ENCODE data around the gene HTT.

The HTT gene

DNA sequence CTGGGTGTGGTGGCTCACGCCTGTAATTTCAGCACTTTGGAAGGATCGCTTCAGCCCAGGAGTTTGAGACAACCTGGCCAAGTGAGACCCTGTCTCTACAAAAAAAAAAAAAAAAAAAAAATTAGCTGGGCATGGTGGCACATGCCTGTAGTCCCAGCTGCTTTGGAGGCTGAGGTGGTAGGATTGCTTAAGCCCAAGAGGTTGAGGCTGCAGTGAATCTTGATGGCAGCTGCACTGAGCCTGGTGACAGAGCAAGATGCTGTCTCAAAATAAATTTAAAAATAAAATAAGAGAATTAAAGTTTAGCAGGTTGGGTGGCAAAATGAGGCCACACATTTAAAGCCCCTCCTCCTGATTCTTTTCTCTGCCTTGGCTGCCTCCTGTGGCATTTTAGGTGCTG, 47.1 kb downstream of the HTT start:
- no peak overlapping the region for H2AFZ ChIP-seq
- TF ChIP-seq CTCF (IDR thresholded peaks at IDR 0.05): no peak
- H3K79me2 ChIP-seq: no peaks in the 10 kb centered on the region
- H3K9me3 ChIP-seq (ENCODE audit: control insufficient read depth, low read length): no peaks in the 10 kb centered on the region
- H3K27ac ChIP-seq: no peak overlapping the region
- H3K4me2 ChIP-seq (ENCODE audit: low read length): no peak overlapping the region
- H3K27me3 ChIP-seq (ENCODE audit: control insufficient read depth, insufficient read depth, low read length): no peaks in the 10 kb centered on the region
- no peaks in the 10 kb centered on the region for H3K36me3 ChIP-seq (ENCODE audit: control insufficient read depth, insufficient read depth, low read length)
- H3K4me1 ChIP-seq: no peaks in the 10 kb centered on the region
- no peak overlapping the region for H3K4me3 ChIP-seq (ENCODE audit: low read depth, low read length)
- no peak overlapping the region for H3K9ac ChIP-seq

DNA sequence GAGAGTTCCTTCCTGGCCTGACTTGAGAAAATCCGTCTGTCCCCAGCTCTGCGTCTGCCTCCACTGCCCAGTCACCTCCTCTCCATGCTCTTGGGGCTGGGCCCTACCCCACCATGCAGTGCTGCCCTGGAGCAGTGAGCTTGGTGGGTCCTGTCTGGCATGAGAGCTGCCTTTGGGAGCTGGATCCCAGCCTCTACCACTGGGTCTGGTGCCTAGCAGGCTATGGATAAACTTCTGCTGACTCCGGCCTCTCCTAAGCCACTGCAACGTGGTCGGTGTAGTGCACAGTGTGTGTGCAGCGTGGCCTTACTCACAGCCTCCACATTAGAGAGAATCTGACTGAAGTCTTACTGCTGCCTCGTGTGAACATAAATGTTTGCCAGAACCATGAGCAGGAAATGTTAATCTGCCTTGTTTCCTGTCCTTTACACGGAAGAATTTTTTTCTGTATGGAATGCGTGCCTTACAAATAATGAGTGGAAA, 47.6 kb downstream of the HTT start:
- H3K36me3 ChIP-seq (ENCODE audit: control insufficient read depth, insufficient read depth, low read length): no peaks in the 10 kb centered on the region
- no peak overlapping the region for H3K4me3 ChIP-seq (ENCODE audit: low read depth, low read length)
- no peaks in the 10 kb centered on the region for H3K9me3 ChIP-seq (ENCODE audit: control insufficient read depth, low read length)
- H3K27ac ChIP-seq: no peak overlapping the region
- H2AFZ ChIP-seq: no peak overlapping the region
- H3K4me1 ChIP-seq: no peaks in the 10 kb centered on the region
- no peak overlapping the region for H3K9ac ChIP-seq
- H3K27me3 ChIP-seq (ENCODE audit: control insufficient read depth, insufficient read depth, low read length): no peaks in the 10 kb centered on the region
- TF ChIP-seq CTCF (IDR thresholded peaks at IDR 0.05): no peak
- H3K4me2 ChIP-seq (ENCODE audit: low read length): no peak overlapping the region
- no peaks in the 10 kb centered on the region for H3K79me2 ChIP-seq

DNA sequence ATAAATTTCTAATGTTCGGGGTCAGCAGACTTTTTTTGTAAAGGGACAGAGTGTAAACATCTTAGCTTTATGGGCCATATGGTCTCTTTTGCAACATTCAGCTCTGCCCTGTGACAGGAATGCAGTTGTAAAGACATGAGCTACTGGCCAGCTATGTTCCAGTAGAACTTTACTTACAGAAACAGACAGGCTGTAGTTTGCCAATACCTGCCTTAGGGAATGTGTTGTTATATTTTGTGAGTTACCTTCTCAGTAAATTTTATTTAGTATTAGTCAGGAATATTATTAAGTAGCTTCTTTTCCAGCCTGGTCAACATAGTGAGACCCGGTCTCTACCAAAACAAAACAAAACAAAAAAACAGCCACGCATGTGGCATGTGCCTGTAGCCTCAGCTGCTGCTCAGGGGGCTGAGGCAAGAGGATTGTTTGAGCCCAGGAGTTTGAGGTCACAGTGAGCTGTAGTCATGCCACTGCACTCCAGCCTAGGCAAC, 48.7 kb downstream of the HTT start:
- H3K27ac ChIP-seq: no peak overlapping the region

DNA sequence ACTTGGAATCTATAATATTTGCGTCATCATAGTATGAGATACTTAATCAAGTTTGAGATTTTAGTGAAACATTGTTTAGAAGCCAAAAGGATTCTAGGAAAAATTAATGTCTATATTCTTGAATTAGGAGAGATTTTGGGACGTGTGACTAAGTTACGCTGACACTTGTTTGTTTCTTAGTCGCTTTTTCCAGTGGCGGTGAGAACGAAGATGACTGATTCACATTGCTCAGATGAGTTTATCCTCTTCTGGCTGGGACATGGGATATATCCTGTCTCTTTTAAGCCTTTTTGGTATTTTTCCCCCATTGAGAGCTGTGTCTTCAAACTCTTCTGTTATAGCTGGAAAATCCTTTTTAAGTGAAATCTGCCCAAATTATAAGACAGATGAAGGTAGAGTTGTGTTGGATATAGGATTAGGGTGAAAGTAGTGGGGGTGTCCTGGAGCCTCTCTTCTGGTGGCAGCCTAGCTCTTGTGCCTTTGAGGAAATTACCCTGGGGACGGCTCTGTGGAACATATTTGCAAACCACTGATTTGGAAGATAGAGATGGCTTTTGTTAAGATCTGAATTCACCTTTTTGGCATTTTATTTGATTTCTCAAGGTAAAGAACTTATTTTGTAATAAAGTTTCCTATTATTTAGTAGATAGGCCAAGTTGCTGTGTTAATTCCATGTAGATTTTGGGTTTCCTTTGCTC, 49.7 kb downstream of the HTT start:
- no peak overlapping the region for H2AFZ ChIP-seq
- no peak for TF ChIP-seq CTCF (IDR thresholded peaks at IDR 0.05)
- no peaks in the 10 kb centered on the region for H3K4me1 ChIP-seq
- no peak overlapping the region for H3K4me3 ChIP-seq (ENCODE audit: low read depth, low read length)
- no peaks in the 10 kb centered on the region for H3K9me3 ChIP-seq (ENCODE audit: control insufficient read depth, low read length)
- H3K27me3 ChIP-seq (ENCODE audit: control insufficient read depth, insufficient read depth, low read length): no peaks in the 10 kb centered on the region
- H3K27ac ChIP-seq: no peak overlapping the region
- no peaks in the 10 kb centered on the region for H3K36me3 ChIP-seq (ENCODE audit: control insufficient read depth, insufficient read depth, low read length)
- H3K9ac ChIP-seq: no peak overlapping the region
- H3K79me2 ChIP-seq: no peaks in the 10 kb centered on the region
- H3K4me2 ChIP-seq (ENCODE audit: low read length): no peak overlapping the region

More for the DNA sequence above, 48.7 kb downstream of the HTT start:
- Histone ChIP-seq H3K36me3 (ENCODE audit: control insufficient read depth, insufficient read depth, low read length) (no peaks in the 10 kb centered on the region), H2AFZ (no peak overlapping the region), H3K9ac (no peak overlapping the region), H3K79me2 (no peaks in the 10 kb centered on the region), H3K4me2 (ENCODE audit: low read length) (no peak overlapping the region), H3K4me1 (no peaks in the 10 kb centered on the region), H3K4me3 (ENCODE audit: low read depth, low read length) (no peak overlapping the region), H3K9me3 (ENCODE audit: control insufficient read depth, low read length) (no peaks in the 10 kb centered on the region), H3K27me3 (ENCODE audit: control insufficient read depth, insufficient read depth, low read length) (no peaks in the 10 kb centered on the region)
- TF ChIP-seq CTCF (IDR thresholded peaks at IDR 0.05): no peak

GRCh38 chr4:3127112-3127511, 52.6 kb downstream of the HTT start:
- H3K27ac ChIP-seq: no peak overlapping the region
- no peak overlapping the region for H3K4me3 ChIP-seq (ENCODE audit: low read depth, low read length)
- H3K79me2 ChIP-seq: no peaks in the 10 kb centered on the region
- H3K4me2 ChIP-seq (ENCODE audit: low read length): no peak overlapping the region
- H3K9ac ChIP-seq: no peak overlapping the region
- TF ChIP-seq CTCF (IDR thresholded peaks at IDR 0.05): no peak
- H2AFZ ChIP-seq: no peak overlapping the region
- no peaks in the 10 kb centered on the region for H3K36me3 ChIP-seq (ENCODE audit: control insufficient read depth, insufficient read depth, low read length)
- H3K27me3 ChIP-seq (ENCODE audit: control insufficient read depth, insufficient read depth, low read length): no peaks in the 10 kb centered on the region
- H3K9me3 ChIP-seq (ENCODE audit: control insufficient read depth, low read length): no peaks in the 10 kb centered on the region
- no peaks in the 10 kb centered on the region for H3K4me1 ChIP-seq
